ENCODE measurements around the gene LRP6.

The LRP6 gene

GRCh38 chr12:12209675-12210074 lies 57.2 kb downstream of the LRP6 start:
- H3K27ac Mint-ChIP-seq: no peak overlapping the region
- H3K4me1 Mint-ChIP-seq: peaks cover 23% of the 10 kb centered on the region
- no peak overlapping the region for H3K4me3 Mint-ChIP-seq
- H3K9me3 Mint-ChIP-seq: no peaks in the 10 kb centered on the region
- peaks cover 9% of the 10 kb centered on the region for H3K36me3 Mint-ChIP-seq
- peaks cover 2% of the 10 kb centered on the region for H3K27me3 Mint-ChIP-seq

- Mint-ChIP-seq H3K4me3 (no peak overlapping the region), H3K27me3 (peaks cover 2% of the 10 kb centered on the region), H3K9me3 (no peaks in the 10 kb centered on the region), H3K27ac (no peak overlapping the region), H3K36me3 (peaks cover 9% of the 10 kb centered on the region), H3K4me1 (peaks cover 21% of the 10 kb centered on the region)
Measured at GRCh38 chr12:12209043-12209442, 57.8 kb downstream of the LRP6 start.

GRCh38 chr12:12207746-12208145 lies 59.1 kb downstream of the LRP6 start:
- H3K27me3 Mint-ChIP-seq: no peaks in the 10 kb centered on the region
- H3K9me3 Mint-ChIP-seq: no peaks in the 10 kb centered on the region
- peaks cover 16% of the 10 kb centered on the region for H3K36me3 Mint-ChIP-seq
- no peak overlapping the region for H3K27ac Mint-ChIP-seq
- H3K4me1 Mint-ChIP-seq: peaks cover 21% of the 10 kb centered on the region
- H3K4me3 Mint-ChIP-seq: no peak overlapping the region

GRCh38 chr12:12206776-12207388 lies 60.0 kb downstream of the LRP6 start:
- H3K4me1 Mint-ChIP-seq: peaks cover 15% of the 10 kb centered on the region
- H3K36me3 Mint-ChIP-seq: peaks cover 17% of the 10 kb centered on the region
- no peaks in the 10 kb centered on the region for H3K27me3 Mint-ChIP-seq
- no peak overlapping the region for H3K27ac Mint-ChIP-seq
- no peaks in the 10 kb centered on the region for H3K9me3 Mint-ChIP-seq
- H3K4me3 Mint-ChIP-seq: no peak overlapping the region

GRCh38 chr12:12202747-12203146 lies 64.1 kb downstream of the LRP6 start:
- Mint-ChIP-seq H3K9me3 (peaks cover 14% of the 10 kb centered on the region), H3K4me3 (no peak overlapping the region), H3K27ac (no peak overlapping the region), H3K36me3 (peaks cover 36% of the 10 kb centered on the region), H3K4me1 (no peaks in the 10 kb centered on the region), H3K27me3 (no peaks in the 10 kb centered on the region)

GRCh38 chr12:12202105-12202504 lies 64.7 kb downstream of the LRP6 start:
- no peaks in the 10 kb centered on the region for H3K4me1 Mint-ChIP-seq
- no peak overlapping the region for H3K4me3 Mint-ChIP-seq
- H3K36me3 Mint-ChIP-seq: peaks cover 37% of the 10 kb centered on the region
- H3K27ac Mint-ChIP-seq: no peak overlapping the region
- peaks cover 19% of the 10 kb centered on the region for H3K9me3 Mint-ChIP-seq
- no peaks in the 10 kb centered on the region for H3K27me3 Mint-ChIP-seq

- no peaks in the 10 kb centered on the region for H3K27me3 Mint-ChIP-seq
- H3K27ac Mint-ChIP-seq: no peak overlapping the region
- H3K4me1 Mint-ChIP-seq: no peaks in the 10 kb centered on the region
- no peak overlapping the region for H3K4me3 Mint-ChIP-seq
- H3K36me3 Mint-ChIP-seq: peaks cover 44% of the 10 kb centered on the region
- H3K9me3 Mint-ChIP-seq: peaks cover 21% of the 10 kb centered on the region
Measured at GRCh38 chr12:12201274-12201758, 65.5 kb downstream of the LRP6 start.

- peaks cover 45% of the 10 kb centered on the region for H3K36me3 Mint-ChIP-seq
- no peaks in the 10 kb centered on the region for H3K4me1 Mint-ChIP-seq
- H3K4me3 Mint-ChIP-seq: no peak overlapping the region
- H3K27ac Mint-ChIP-seq: no peak overlapping the region
- H3K9me3 Mint-ChIP-seq: peaks cover 21% of the 10 kb centered on the region
- H3K27me3 Mint-ChIP-seq: no peaks in the 10 kb centered on the region
Measured at GRCh38 chr12:12200363-12200762, 66.5 kb downstream of the LRP6 start.

- H3K27ac Mint-ChIP-seq: no peak overlapping the region
Measured at GRCh38 chr12:12198124-12198523, 68.7 kb downstream of the LRP6 start.

GRCh38 chr12:12197128-12197527 lies 69.7 kb downstream of the LRP6 start:
- peaks cover 26% of the 10 kb centered on the region for H3K9me3 Mint-ChIP-seq
- no peak overlapping the region for H3K27ac Mint-ChIP-seq
- H3K36me3 Mint-ChIP-seq: peaks cover 39% of the 10 kb centered on the region
- no peaks in the 10 kb centered on the region for H3K27me3 Mint-ChIP-seq
- peaks cover 5% of the 10 kb centered on the region for H3K4me1 Mint-ChIP-seq
- no peak overlapping the region for H3K4me3 Mint-ChIP-seq

More at GRCh38 chr12:12198124-12198523, 68.7 kb downstream of the LRP6 start:
- H3K36me3 Mint-ChIP-seq: peaks cover 42% of the 10 kb centered on the region
- H3K4me1 Mint-ChIP-seq: peaks cover 5% of the 10 kb centered on the region
- H3K4me3 Mint-ChIP-seq: no peak overlapping the region
- no peaks in the 10 kb centered on the region for H3K27me3 Mint-ChIP-seq
- H3K9me3 Mint-ChIP-seq: peaks cover 26% of the 10 kb centered on the region

- Mint-ChIP-seq H3K4me3 (no peak overlapping the region), H3K27me3 (no peaks in the 10 kb centered on the region), H3K36me3 (peaks cover 29% of the 10 kb centered on the region), H3K27ac (no peak overlapping the region), H3K9me3 (peaks cover 26% of the 10 kb centered on the region), H3K4me1 (peaks cover 5% of the 10 kb centered on the region)
Measured at GRCh38 chr12:12195516-12195915, 71.3 kb downstream of the LRP6 start.

- Mint-ChIP-seq H3K9me3 (peaks cover 21% of the 10 kb centered on the region), H3K4me3 (no peak overlapping the region), H3K27me3 (no peaks in the 10 kb centered on the region), H3K36me3 (peaks cover 27% of the 10 kb centered on the region), H3K4me1 (peaks cover 5% of the 10 kb centered on the region), H3K27ac (no peak overlapping the region)
Measured at GRCh38 chr12:12195081-12195480, 71.8 kb downstream of the LRP6 start.

GRCh38 chr12:12194206-12194605 lies 72.6 kb downstream of the LRP6 start:
- Mint-ChIP-seq H3K4me1 (peaks cover 5% of the 10 kb centered on the region), H3K36me3 (peaks cover 25% of the 10 kb centered on the region), H3K4me3 (no peak overlapping the region), H3K27me3 (no peaks in the 10 kb centered on the region), H3K9me3 (peaks cover 20% of the 10 kb centered on the region), H3K27ac (no peak overlapping the region)

GRCh38 chr12:12191008-12191407 lies 75.8 kb downstream of the LRP6 start:
- Mint-ChIP-seq H3K36me3 (peaks cover 12% of the 10 kb centered on the region), H3K27me3 (no peaks in the 10 kb centered on the region), H3K27ac (no peak overlapping the region), H3K4me1 (peaks cover 5% of the 10 kb centered on the region), H3K4me3 (no peak overlapping the region), H3K9me3 (peaks cover 5% of the 10 kb centered on the region)

GRCh38 chr12:12190087-12190809 lies 76.6 kb downstream of the LRP6 start:
- H3K4me1 Mint-ChIP-seq: peaks cover 5% of the 10 kb centered on the region
- peaks cover 11% of the 10 kb centered on the region for H3K36me3 Mint-ChIP-seq
- H3K9me3 Mint-ChIP-seq: peaks cover 5% of the 10 kb centered on the region
- no peaks in the 10 kb centered on the region for H3K27me3 Mint-ChIP-seq
- no peak overlapping the region for H3K27ac Mint-ChIP-seq
- H3K4me3 Mint-ChIP-seq: no peak overlapping the region

- no peaks in the 10 kb centered on the region for H3K9me3 Mint-ChIP-seq
- H3K4me1 Mint-ChIP-seq: no peaks in the 10 kb centered on the region
- H3K27ac Mint-ChIP-seq: no peak overlapping the region
- peaks cover 10% of the 10 kb centered on the region for H3K36me3 Mint-ChIP-seq
- H3K4me3 Mint-ChIP-seq: no peak overlapping the region
- H3K27me3 Mint-ChIP-seq: no peaks in the 10 kb centered on the region
Measured at GRCh38 chr12:12185414-12185813, 81.4 kb downstream of the LRP6 start.
